HepG2 (cell line): ENCODE results near the gene GDPD1.

ENCODE experiments used
- CTCF ChIP-seq: sonication (generic); formaldehyde crosslinking; IDR thresholded peaks from 2 replicates; pipeline ENCODE4 v1.5.0; 2020; ENCODE audit warnings: mild to moderate bottlenecking, missing genetic modification reagents, moderate library complexity
- MAFF ChIP-seq: IDR thresholded peaks from 2 replicates; pipeline ENCODE4 v1.6.1; 2011; ENCODE audit warnings: low read depth, low read length, improper control_type of control experiment
- TF ChIP-seq, protein P1 (sequence below): sonication (generic); formaldehyde crosslinking; IDR thresholded peaks from 2 replicates; pipeline ENCODE4 v1.5.1; 2020; ENCODE audit warnings: missing genetic modification reagents, mild to moderate bottlenecking, borderline replicate concordance

DNA sequence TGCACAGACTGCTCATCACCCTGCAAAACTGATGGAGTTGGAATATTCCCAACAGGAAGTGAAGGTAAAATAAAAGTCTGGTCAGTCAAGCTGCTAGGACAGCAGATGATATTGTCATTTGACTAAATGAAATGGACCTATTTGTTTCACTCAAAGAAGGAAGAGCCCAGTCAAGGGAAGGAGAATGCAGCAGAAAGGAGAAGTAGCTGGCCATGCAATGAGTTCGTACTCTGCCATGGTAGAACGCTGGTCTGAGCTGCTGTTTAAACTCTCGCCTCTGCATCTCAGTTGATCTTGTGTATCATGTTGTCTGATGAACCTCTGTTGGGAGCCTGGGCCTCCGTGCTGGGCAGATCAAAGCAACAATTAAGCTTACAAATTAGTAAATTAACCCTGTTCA lies 95.6 kb downstream of the GDPD1 start:
- TF ChIP-seq MAFF (no peak), CTCF (no peak)
- TF ChIP-seq, protein P1, sequence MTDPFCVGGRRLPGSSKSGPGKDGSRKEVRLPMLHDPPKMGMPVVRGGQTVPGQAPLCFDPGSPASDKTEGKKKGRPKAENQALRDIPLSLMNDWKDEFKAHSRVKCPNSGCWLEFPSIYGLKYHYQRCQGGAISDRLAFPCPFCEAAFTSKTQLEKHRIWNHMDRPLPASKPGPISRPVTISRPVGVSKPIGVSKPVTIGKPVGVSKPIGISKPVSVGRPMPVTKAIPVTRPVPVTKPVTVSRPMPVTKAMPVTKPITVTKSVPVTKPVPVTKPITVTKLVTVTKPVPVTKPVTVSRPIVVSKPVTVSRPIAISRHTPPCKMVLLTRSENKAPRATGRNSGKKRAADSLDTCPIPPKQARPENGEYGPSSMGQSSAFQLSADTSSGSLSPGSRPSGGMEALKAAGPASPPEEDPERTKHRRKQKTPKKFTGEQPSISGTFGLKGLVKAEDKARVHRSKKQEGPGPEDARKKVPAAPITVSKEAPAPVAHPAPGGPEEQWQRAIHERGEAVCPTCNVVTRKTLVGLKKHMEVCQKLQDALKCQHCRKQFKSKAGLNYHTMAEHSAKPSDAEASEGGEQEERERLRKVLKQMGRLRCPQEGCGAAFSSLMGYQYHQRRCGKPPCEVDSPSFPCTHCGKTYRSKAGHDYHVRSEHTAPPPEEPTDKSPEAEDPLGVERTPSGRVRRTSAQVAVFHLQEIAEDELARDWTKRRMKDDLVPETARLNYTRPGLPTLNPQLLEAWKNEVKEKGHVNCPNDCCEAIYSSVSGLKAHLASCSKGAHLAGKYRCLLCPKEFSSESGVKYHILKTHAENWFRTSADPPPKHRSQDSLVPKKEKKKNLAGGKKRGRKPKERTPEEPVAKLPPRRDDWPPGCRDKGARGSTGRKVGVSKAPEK, result no peak
